Uterus (tissue), 4 donors: ENCODE data around the gene SCN2A. TPM values are rescaled to one million over a fixed set of nuclear protein-coding genes. Genes with fewer than 3 reads are reported as not detected.
"Not testable (repeated sequence)": the region's sequence is repeated elsewhere in the genome, so short reads cannot be mapped to it uniquely, and the experiment has no call there.

ENCODE experiments used
- DNase-seq, 2 donors: peaks; one replicate each; pipeline ENCODE4 v3.0.0-alpha.2; 2019 to 2020
- H3K27ac ChIP-seq, 2 donors: fragments of 200-600 bp; sonication (generic); 1 replicate in 1 of 2; 2 replicates in 1 of 2; pipeline ENCODE4 v1.5.1; 2016 to 2018
- H3K27me3 ChIP-seq, 2 donors: fragments of 200-600 bp; sonication (generic); one replicate each; pipeline ENCODE4 v1.5.1; 2018 to 2019; ENCODE audit warnings: control low read depth in 1 of 2
- H3K36me3 ChIP-seq, 2 donors: fragments of 200-600 bp; sonication (generic); one replicate each; pipeline ENCODE4 v1.5.1; 2019; ENCODE audit warnings: control low read depth in 1 of 2
- H3K4me1 ChIP-seq, 2 donors: fragments of 200-600 bp; sonication (generic); one replicate each; pipeline ENCODE4 v1.5.1; 2018 to 2019; ENCODE audit warnings: control low read depth in 1 of 2
- H3K4me3 ChIP-seq, 2 donors: fragments of 200-600 bp; sonication (generic); 1 replicate in 1 of 2; 2 replicates in 1 of 2; pipeline ENCODE4 v1.5.1; 2018 to 2019; ENCODE audit warnings: mild to moderate bottlenecking in 1 of 2
- H3K9me3 ChIP-seq, 2 donors: fragments of 200-600 bp; sonication (generic); one replicate each; pipeline ENCODE4 v1.5.1; 2019; ENCODE audit warnings: control low read depth in 1 of 2
- CTCF ChIP-seq, 4 experiments: fragments of 200-600 bp in 2 of 4; fragments of 450-650 bp in 2 of 4; sonication (generic) in 2 of 4; IDR thresholded peaks; one replicate each; pipeline ENCODE4 v1.5.1; 2016 to 2019; ENCODE audit warnings: antibody characterized with exemption in 4 of 4, mild to moderate bottlenecking in 2 of 4, moderate library complexity in 1 of 4
- POLR2A ChIP-seq, 2 donors: fragments of 450-650 bp; IDR thresholded peaks; one replicate each; pipeline ENCODE4 v1.6.1; 2016; ENCODE audit warnings: antibody characterized with exemption in 2 of 2, mild to moderate bottlenecking in 1 of 2, moderate library complexity in 1 of 2
- intact Hi-C: fragments of 100-400 bp; cut with DNase I; formaldehyde crosslinking; loops from one replicate; pipeline ENCODE4 v1.15.1; 2023; ENCODE audit warnings: low total_unique reads
- total RNA-seq, 4 donors: library from RNA; depleted of rRNA in 3 of 4; stranded (reverse); fragments of >200 nt in 3 of 4; gene quantifications; one replicate each; pipeline versions ENCODE4 v1.1.0 to v1.2.4, GENCODE V29; 2014 to 2023
- donor health status: DM: yes; HTN: yes; CAD: no.

SCN2A gene
- total RNA-seq, 4 donors from 2014 or later = 0.26 to 15.8 (median 1.0) TPM

- no peak for DNase-seq
- no peak overlapping the region for H3K4me3 ChIP-seq
- TF ChIP-seq CTCF (IDR thresholded peaks at IDR 0.05) (no peak), POLR2A (IDR thresholded peaks at IDR 0.05) (no peak)
- no peaks in the 10 kb centered on the region for H3K36me3 ChIP-seq
- intact Hi-C loops = no loop called here
- no peaks in the 10 kb centered on the region for H3K9me3 ChIP-seq
- H3K4me1 ChIP-seq = no peaks in the 10 kb centered on the region
- no peak overlapping the region for H3K27ac ChIP-seq
- H3K27me3 ChIP-seq = no peaks in the 10 kb centered on the region
Measured at GRCh38 chr2:165248238-165248637, 9.0 kb downstream of the SCN2A start.

DNA sequence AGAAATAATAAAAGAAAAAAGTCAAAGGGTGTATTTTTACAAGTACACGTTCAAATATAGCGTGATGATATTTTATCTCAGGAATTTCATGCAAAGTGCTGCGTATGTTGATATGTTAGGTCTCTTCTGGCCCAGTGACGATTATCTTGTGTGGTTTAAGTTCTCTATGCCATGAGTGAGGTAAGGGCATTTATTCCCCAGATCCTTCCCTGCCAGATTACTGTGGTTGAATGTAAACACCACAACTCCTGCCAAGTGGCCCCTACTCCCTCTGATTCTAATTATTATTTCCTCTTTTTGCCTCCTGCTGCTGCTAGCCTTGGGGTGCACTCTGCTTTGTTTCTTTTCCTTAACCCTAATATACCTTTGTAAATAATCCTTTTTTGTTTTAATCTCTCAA, 12.2 kb downstream of the SCN2A start:
- no peak for DNase-seq
- Histone ChIP-seq H3K27me3 (no peaks in the 10 kb centered on the region), H3K4me3 (no peak overlapping the region), H3K27ac (no peak overlapping the region), H3K4me1 (no peaks in the 10 kb centered on the region), H3K9me3 (no peaks in the 10 kb centered on the region), H3K36me3 (no peaks in the 10 kb centered on the region)
- intact Hi-C loops = no loop called here
- TF ChIP-seq CTCF (IDR thresholded peaks at IDR 0.05) (no peak), POLR2A (IDR thresholded peaks at IDR 0.05) (no peak)

DNA sequence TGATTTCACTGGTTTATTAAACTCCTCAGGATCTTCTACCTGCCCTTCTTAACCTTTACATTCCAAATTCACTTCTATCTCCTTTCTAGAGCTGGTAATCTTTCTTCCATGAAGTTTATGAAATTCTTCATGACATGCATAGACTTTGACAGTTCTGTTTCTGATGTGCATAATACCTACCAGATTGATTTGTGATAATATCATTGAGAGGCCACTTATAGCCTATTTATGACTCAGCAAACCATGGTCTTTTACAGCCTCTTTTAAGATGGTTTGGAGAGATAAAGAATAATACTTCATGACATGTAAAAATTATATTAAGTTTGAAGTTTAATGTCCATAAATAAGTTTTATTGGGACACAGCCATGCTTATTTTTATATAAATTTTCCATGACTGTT, 14.0 kb downstream of the SCN2A start:
- DNase-seq = no peak
- TF ChIP-seq POLR2A (IDR thresholded peaks at IDR 0.05) (no peak), CTCF (IDR thresholded peaks at IDR 0.05) (no peak)
- no peaks in the 10 kb centered on the region for H3K36me3 ChIP-seq
- H3K4me3 ChIP-seq = no peak overlapping the region
- H3K27ac ChIP-seq = no peak overlapping the region
- intact Hi-C loops = no loop called here
- no peaks in the 10 kb centered on the region for H3K4me1 ChIP-seq
- no peaks in the 10 kb centered on the region for H3K27me3 ChIP-seq
- H3K9me3 ChIP-seq = no peaks in the 10 kb centered on the region

DNA sequence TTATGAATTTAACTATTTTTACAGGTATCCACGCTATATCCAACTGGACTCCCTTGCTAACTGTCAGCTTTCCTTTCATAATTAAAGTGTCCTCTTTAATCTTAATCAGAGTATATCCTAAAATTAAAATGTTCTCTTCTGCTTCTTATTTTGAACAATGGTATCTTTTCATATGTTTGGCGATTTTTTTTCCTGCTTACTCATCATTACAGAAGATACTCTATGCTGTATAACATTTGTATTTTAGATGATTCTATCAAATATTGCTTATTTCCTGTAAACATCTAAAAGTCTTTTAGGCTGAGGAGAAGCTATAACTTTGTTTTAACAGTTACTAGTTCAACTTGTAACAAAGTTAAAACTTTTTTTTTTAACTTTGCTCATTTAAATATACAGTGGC, 17.4 kb downstream of the SCN2A start:
- no peak for DNase-seq
- no peaks in the 10 kb centered on the region for H3K4me1 ChIP-seq
- intact Hi-C loops = no loop called here
- no peaks in the 10 kb centered on the region for H3K36me3 ChIP-seq
- H3K4me3 ChIP-seq = no peak overlapping the region
- no peaks in the 10 kb centered on the region for H3K9me3 ChIP-seq
- H3K27me3 ChIP-seq = no peaks in the 10 kb centered on the region
- H3K27ac ChIP-seq = no peak overlapping the region
- TF ChIP-seq POLR2A (IDR thresholded peaks at IDR 0.05) = no peak
- no peak for TF ChIP-seq CTCF (IDR thresholded peaks at IDR 0.05)

GRCh38 chr2:165260347-165260746, 21.1 kb downstream of the SCN2A start:
- H3K27me3 ChIP-seq, H3K4me3 ChIP-seq, H3K27ac ChIP-seq, H3K36me3 ChIP-seq, intact Hi-C loops, H3K9me3 ChIP-seq, H3K4me1 ChIP-seq, DNase-seq: not testable (repeated sequence)

- intact Hi-C loops = no loop called here
- H3K4me3 ChIP-seq = no peak overlapping the region
- no peaks in the 10 kb centered on the region for H3K4me1 ChIP-seq
- no peak overlapping the region for H3K27ac ChIP-seq
- no peaks in the 10 kb centered on the region for H3K36me3 ChIP-seq
- H3K27me3 ChIP-seq = no peaks in the 10 kb centered on the region
- no peak for TF ChIP-seq POLR2A (IDR thresholded peaks at IDR 0.05)
- H3K9me3 ChIP-seq = no peaks in the 10 kb centered on the region
- DNase-seq = no peak
Measured at GRCh38 chr2:165268754-165269153, 29.5 kb downstream of the SCN2A start.
